ENCODE results near the gene DOC2B.

Gene DOC2B

GRCh38 chr17:149231-149630 lies 32.2 kb downstream of the DOC2B start:
- Histone ChIP-seq H3K4me2 (ENCODE audit: low read length) (no peak overlapping the region), H3K36me3 (ENCODE audit: control insufficient read depth, low read length) (no peaks in the 10 kb centered on the region), H3K4me3 (ENCODE audit: low read length) (no peak overlapping the region), H4K20me1 (ENCODE audit: control insufficient read depth, insufficient read depth, low read depth, low read length) (no peaks in the 10 kb centered on the region), H3K79me2 (ENCODE audit: control insufficient read depth, low read length) (no peaks in the 10 kb centered on the region), H3K9me3 (ENCODE audit: control insufficient read depth, insufficient read depth, low read length) (no peaks in the 10 kb centered on the region), H3K9me2 (replicated peaks; ENCODE audit: control insufficient read depth, low read length) (no peaks in the 10 kb centered on the region), H3F3A (ENCODE audit: control insufficient read depth, insufficient read depth) (no peaks in the 10 kb centered on the region), H3K4me1 (ENCODE audit: control insufficient read depth, low read length) (no peaks in the 10 kb centered on the region), H3K27ac (ENCODE audit: low read depth, low read length) (no peak overlapping the region), H3K27me3 (ENCODE audit: control insufficient read depth, low read length) (no peaks in the 10 kb centered on the region)
- TF ChIP-seq EZH2phosphoT487 (IDR thresholded peaks at IDR 0.05; ENCODE audit: borderline replicate concordance, low read length), result no peak
- TF ChIP-seq, protein P1, sequence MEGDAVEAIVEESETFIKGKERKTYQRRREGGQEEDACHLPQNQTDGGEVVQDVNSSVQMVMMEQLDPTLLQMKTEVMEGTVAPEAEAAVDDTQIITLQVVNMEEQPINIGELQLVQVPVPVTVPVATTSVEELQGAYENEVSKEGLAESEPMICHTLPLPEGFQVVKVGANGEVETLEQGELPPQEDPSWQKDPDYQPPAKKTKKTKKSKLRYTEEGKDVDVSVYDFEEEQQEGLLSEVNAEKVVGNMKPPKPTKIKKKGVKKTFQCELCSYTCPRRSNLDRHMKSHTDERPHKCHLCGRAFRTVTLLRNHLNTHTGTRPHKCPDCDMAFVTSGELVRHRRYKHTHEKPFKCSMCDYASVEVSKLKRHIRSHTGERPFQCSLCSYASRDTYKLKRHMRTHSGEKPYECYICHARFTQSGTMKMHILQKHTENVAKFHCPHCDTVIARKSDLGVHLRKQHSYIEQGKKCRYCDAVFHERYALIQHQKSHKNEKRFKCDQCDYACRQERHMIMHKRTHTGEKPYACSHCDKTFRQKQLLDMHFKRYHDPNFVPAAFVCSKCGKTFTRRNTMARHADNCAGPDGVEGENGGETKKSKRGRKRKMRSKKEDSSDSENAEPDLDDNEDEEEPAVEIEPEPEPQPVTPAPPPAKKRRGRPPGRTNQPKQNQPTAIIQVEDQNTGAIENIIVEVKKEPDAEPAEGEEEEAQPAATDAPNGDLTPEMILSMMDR (IDR thresholded peaks at IDR 0.05; ENCODE audit: low read depth, low read length, poor library complexity, severe bottlenecking), result no peak

DNA sequence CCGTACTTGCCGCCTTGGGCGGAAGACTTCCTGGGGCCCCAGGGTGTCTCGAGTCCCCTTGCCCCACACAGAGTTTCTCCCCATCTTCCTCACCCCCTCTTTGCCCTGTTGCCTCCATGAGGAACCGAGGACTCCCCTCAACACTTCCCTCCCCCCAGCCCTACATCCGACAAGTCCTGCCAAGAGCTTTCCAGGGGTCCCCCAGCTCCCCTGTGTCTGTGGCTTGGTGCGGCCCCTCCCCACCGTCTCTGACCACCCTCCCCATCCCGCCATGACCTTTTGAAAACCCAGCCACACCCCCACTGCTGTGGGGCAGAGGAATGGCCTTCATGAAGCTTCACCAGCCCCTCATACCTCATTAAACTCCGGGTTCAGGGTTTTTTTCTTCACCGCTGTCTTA lies 32.7 kb downstream of the DOC2B start:
- H3K27ac ChIP-seq (ENCODE audit: low read depth, low read length), result no peak overlapping the region
- no peaks in the 10 kb centered on the region for H3K4me1 ChIP-seq (ENCODE audit: control insufficient read depth, low read length)
- H3K27me3 ChIP-seq (ENCODE audit: control insufficient read depth, low read length), result no peaks in the 10 kb centered on the region
- H3K9me2 ChIP-seq (replicated peaks; ENCODE audit: control insufficient read depth, low read length), result no peaks in the 10 kb centered on the region
- TF ChIP-seq, protein P1 (IDR thresholded peaks at IDR 0.05; ENCODE audit: low read depth, low read length, poor library complexity, severe bottlenecking), result no peak
- no peak for TF ChIP-seq EZH2phosphoT487 (IDR thresholded peaks at IDR 0.05; ENCODE audit: borderline replicate concordance, low read length)
- H3K4me2 ChIP-seq (ENCODE audit: low read length), result no peak overlapping the region
- H3K36me3 ChIP-seq (ENCODE audit: control insufficient read depth, low read length), result no peaks in the 10 kb centered on the region
- no peaks in the 10 kb centered on the region for H3K9me3 ChIP-seq (ENCODE audit: control insufficient read depth, insufficient read depth, low read length)
- no peaks in the 10 kb centered on the region for H3K79me2 ChIP-seq (ENCODE audit: control insufficient read depth, low read length)
- H3K4me3 ChIP-seq (ENCODE audit: low read length), result no peak overlapping the region
- no peaks in the 10 kb centered on the region for H3F3A ChIP-seq (ENCODE audit: control insufficient read depth, insufficient read depth)
- H4K20me1 ChIP-seq (ENCODE audit: control insufficient read depth, insufficient read depth, low read depth, low read length), result no peaks in the 10 kb centered on the region

- no peaks in the 10 kb centered on the region for H3K79me2 ChIP-seq (ENCODE audit: control insufficient read depth, low read length)
- no peaks in the 10 kb centered on the region for H3K9me3 ChIP-seq (ENCODE audit: control insufficient read depth, insufficient read depth, low read length)
- TF ChIP-seq EZH2phosphoT487 (IDR thresholded peaks at IDR 0.05; ENCODE audit: borderline replicate concordance, low read length), result no peak
- TF ChIP-seq, protein P1 (IDR thresholded peaks at IDR 0.05; ENCODE audit: low read depth, low read length, poor library complexity, severe bottlenecking), result no peak
Observed at GRCh38 chr17:147796-148740, 33.4 kb downstream of the DOC2B start.

More at GRCh38 chr17:147796-148740, 33.4 kb downstream of the DOC2B start:
- Histone ChIP-seq H4K20me1 (ENCODE audit: control insufficient read depth, insufficient read depth, low read depth, low read length) (no peaks in the 10 kb centered on the region), H3K4me2 (ENCODE audit: low read length) (no peak overlapping the region), H3K4me1 (ENCODE audit: control insufficient read depth, low read length) (no peaks in the 10 kb centered on the region), H3K27me3 (ENCODE audit: control insufficient read depth, low read length) (no peaks in the 10 kb centered on the region), H3K4me3 (ENCODE audit: low read length) (no peak overlapping the region), H3K9me2 (replicated peaks; ENCODE audit: control insufficient read depth, low read length) (no peaks in the 10 kb centered on the region), H3K36me3 (ENCODE audit: control insufficient read depth, low read length) (no peaks in the 10 kb centered on the region), H3F3A (ENCODE audit: control insufficient read depth, insufficient read depth) (no peaks in the 10 kb centered on the region), H3K27ac (ENCODE audit: low read depth, low read length) (no peak overlapping the region)

Data from DOHH2 (cell line).